Left cardiac atrium (tissue), 4 donors: Measurements from ENCODE around the gene CDH20. TPM values are rescaled to one million over a fixed set of nuclear protein-coding genes. Genes with fewer than 3 reads are reported as not detected.

Source experiments
- ATAC-seq, 2 donors: fragments of 200-7000 bp; cut with Tn5 transposase; one replicate each; pipeline ENCODE4 v1.9.1; 2020; ENCODE audit warnings: mild to moderate bottlenecking in 2 of 2, moderate library complexity in 2 of 2
- DNase-seq: peaks from one replicate; pipeline ENCODE4 v3.0.0-alpha.2; 2020
- intact Hi-C, 2 donors: fragments of 100-400 bp; cut with DNase I; formaldehyde crosslinking; loops; one replicate each; pipeline versions ENCODE4 v1.14.1 to v1.15.1; 2022 to 2023
- long read RNA-seq: library from polyadenylated mRNA; unstranded; transcript quantifications from one replicate; pipeline ENCODE4 v2.0.0, GENCODE V29; 2021
- total RNA-seq, 2 donors: library from RNA; stranded (reverse); fragmentation: NEBNext Ultra II Directional; extraction: Animal tissue kit (Norgen Biotek cat#: 25700); gene quantifications; one replicate each; pipeline ENCODE4 v1.2.1, GENCODE V29; 2021
- donor health status: DM: no; HTN: yes; CAD: no.
- donor health status: DM: no; HTN: yes; CAD: no; lungs with severe emphysema.
- donor health status: DM: yes; HTN: yes; CAD: no.
- donor health status: Dilated cardiomyopathy.

Gene CDH20
- under 1 TPM in 1 of 2 donors, not detected in 1; 0.06 TPM for total RNA-seq
- long read RNA-seq, result 0 reads

GRCh38 chr18:61333271-61333745, at the start of gene CDH20:
Gene CDH20 (plus strand): TSS chr18:61333430.
- intact Hi-C loops, result no loop called here
- peak; percentile 12 to 28 for ATAC-seq
- no peak for DNase-seq

- no peak for ATAC-seq
- intact Hi-C loops, result no loop called here
- DNase-seq, result no peak
These were observed 49.2 kb upstream of the CDH20 start for GRCh38 chr18:61284039-61284438.

- DNase-seq (no peak), ATAC-seq (no peak)
- intact Hi-C loops, result no loop called here
These were observed 47.5 kb upstream of the CDH20 start for GRCh38 chr18:61285777-61286176.

- intact Hi-C loops, result no loop called here
- DNase-seq, result no peak
- ATAC-seq, result no peak
These were observed 46.4 kb upstream of the CDH20 start for GRCh38 chr18:61286867-61287266.

- ATAC-seq (no peak), DNase-seq (no peak)
- intact Hi-C loops, result no loop called here
These were observed 42.6 kb upstream of the CDH20 start for GRCh38 chr18:61290616-61291015.

- intact Hi-C loops, result no loop called here
- ATAC-seq (no peak), DNase-seq (no peak)
These were observed 40.8 kb upstream of the CDH20 start for GRCh38 chr18:61292280-61293035.

- intact Hi-C loops, result no loop called here
- ATAC-seq (no peak), DNase-seq (no peak)
These were observed 38.1 kb upstream of the CDH20 start for GRCh38 chr18:61295153-61295552.

GRCh38 chr18:61308004-61308403, 25.2 kb upstream of the CDH20 start:
- intact Hi-C loops, result no loop called here
- DNase-seq (no peak), ATAC-seq (no peak)

- no peak for DNase-seq
- intact Hi-C loops, result no loop called here
- ATAC-seq, result no peak
These were observed 24.3 kb upstream of the CDH20 start for GRCh38 chr18:61308795-61309393.

GRCh38 chr18:61322265-61322873, 10.9 kb upstream of the CDH20 start:
- intact Hi-C loops, result loop anchor here (5.0 kb wide), 1 partner anchor 180 kb away; no protein-coding TSS in a partner anchor
- peak; percentile 71 to 78 for ATAC-seq
- peak; percentile 43 for DNase-seq

GRCh38 chr18:61323951-61324350, 9.3 kb upstream of the CDH20 start:
- no peak for ATAC-seq
- DNase-seq, result no peak
- intact Hi-C loops, result loop anchor here (5.0 kb wide), 1 partner anchor 178 kb away; no protein-coding TSS in a partner anchor

GRCh38 chr18:61326407-61326806, 6.8 kb upstream of the CDH20 start:
- intact Hi-C loops, result no loop called here
- ATAC-seq (no peak), DNase-seq (no peak)

- DNase-seq (no peak), ATAC-seq (no peak)
- intact Hi-C loops, result no loop called here
These were observed 3.8 kb upstream of the CDH20 start for GRCh38 chr18:61329398-61329797.

GRCh38 chr18:61331051-61331450, 2.2 kb upstream of the CDH20 start:
- DNase-seq, result no peak
- ATAC-seq, result no peak
- intact Hi-C loops, result no loop called here

GRCh38 chr18:61333746-61334490, 688 bp downstream of the CDH20 start:
- DNase-seq, result peak; percentile 24
- peak; percentile 42 to 43 for ATAC-seq
- intact Hi-C loops, result no loop called here

- DNase-seq, result no peak
- peak in 1 of 2 donors; percentile 14 for ATAC-seq
These were observed 1.2 kb downstream of the CDH20 start for GRCh38 chr18:61334491-61334850.

GRCh38 chr18:61334951-61335683, 1.9 kb downstream of the CDH20 start:
- intact Hi-C loops, result no loop called here
- DNase-seq (no peak), ATAC-seq (peak in 1 of 2 donors; percentile 45)

More at GRCh38 chr18:61334491-61334850, 1.2 kb downstream of the CDH20 start:
- intact Hi-C loops, result no loop called here

- no peak for DNase-seq
- intact Hi-C loops, result no loop called here
These were observed 2.7 kb downstream of the CDH20 start for GRCh38 chr18:61335684-61336555.

More at GRCh38 chr18:61335684-61336555, 2.7 kb downstream of the CDH20 start:
- peak in 1 of 2 donors; percentile 53 for ATAC-seq
